GM18508 (cell line): Measurements from ENCODE around the gene PPIL6.

Experiments used
- ATAC-seq: cut with Tn5 transposase; IDR thresholded peaks from one replicate; pipeline ENCODE4 v1.9.1; 2021; ENCODE audit warnings: moderate number of reproducible peaks; ENCODE audit not compliant: insufficient read depth, unreplicated experiment

Gene PPIL6

DNA sequence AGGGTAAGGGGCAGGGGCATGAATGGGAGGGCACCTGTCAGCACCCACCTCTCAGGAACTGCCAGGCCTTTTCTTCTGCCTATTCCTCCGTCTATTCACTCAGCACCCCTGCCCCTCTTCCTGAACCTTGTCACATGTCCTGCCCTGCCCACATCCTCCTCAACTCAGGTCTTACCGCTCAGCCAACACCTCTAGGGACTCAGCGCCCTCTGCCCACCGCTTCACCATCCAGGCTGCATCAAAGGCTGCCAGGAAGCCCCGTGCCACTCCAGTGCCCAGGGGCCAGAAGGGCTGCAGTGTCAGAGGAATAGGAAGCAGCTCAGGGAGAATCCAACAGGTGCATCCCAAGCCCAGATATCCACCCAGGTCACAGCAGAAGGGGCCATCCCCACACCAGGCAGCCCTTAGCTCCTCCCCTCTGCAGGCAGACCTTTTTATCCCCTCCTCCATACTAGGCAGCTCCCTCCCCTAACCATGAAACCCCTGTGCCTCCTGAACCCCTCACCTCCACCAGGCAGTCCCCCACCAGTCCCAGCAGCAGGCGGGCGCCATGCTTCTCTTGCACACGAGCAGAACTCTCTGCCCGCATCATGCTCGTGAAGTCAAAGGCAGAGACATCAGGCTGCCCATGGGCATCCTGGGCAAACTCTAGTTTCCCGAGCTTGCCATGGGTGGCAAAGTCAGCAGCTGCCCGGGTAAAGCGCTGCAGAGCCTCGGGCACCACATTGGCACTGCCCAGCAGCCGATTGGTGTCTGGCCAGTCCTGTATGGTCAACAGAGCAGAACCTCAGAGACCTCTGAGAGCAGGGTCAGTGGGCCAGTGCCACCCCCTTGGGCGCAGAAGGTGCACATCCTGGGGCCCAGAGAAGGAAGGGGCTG lies 9.6 kb upstream of the PPIL6 start:
- ATAC-seq: no peak

DNA sequence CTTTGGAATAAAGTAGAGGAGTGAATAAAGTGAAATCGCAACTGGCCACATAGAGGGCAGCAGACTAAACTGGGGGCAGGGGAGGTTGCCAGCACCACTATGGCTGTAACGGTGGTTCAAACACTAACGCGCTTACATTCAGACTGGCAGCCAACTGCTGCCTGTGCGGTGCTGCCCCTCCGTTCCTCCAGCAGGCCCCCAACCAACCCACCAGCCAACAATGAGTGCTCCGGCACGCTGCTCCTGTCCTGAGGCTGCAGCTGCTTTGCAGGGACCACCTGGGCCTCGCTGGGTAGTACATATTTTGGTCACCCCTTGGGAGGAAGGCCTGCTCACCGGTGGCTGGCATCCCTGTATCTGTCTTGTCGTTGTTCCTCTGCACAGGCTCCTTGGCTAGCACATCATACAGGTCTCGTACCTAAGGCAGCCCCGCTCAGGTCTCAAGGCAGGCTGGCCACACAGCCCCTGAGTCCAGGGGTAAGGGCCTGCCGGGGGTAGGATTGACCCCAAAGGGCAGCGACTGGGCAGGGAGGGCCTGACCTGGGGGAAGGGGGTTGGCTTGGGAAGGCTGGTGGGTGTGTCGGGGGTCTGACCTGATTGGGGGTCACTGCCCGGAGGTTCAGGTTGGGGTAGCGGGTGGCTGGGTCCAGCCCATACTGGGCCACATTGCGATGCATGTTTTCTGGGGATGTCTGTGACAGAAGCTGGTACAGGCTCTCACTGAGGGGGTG lies 8.8 kb upstream of the PPIL6 start:
- ATAC-seq: no peak

DNA sequence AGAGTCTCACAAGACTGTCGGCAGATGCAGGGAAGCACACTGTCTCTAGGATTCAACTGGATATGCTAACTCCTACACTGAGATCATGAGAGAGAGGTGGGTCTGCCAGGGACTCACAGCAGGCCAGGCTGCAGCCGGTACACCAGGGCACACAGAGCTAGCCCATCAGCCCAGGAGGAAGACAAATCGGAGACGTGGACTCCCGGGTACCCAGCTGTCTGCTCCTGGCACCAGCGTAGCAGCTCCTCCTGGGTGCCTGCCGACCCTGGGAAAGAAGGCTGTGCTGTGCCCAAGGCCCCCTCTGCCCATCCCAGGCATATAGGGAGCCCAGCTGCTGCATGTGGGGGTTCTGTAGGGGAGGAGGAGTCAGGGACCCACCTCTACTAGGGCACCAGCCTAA lies 8.2 kb upstream of the PPIL6 start:
- ATAC-seq: no peak

DNA sequence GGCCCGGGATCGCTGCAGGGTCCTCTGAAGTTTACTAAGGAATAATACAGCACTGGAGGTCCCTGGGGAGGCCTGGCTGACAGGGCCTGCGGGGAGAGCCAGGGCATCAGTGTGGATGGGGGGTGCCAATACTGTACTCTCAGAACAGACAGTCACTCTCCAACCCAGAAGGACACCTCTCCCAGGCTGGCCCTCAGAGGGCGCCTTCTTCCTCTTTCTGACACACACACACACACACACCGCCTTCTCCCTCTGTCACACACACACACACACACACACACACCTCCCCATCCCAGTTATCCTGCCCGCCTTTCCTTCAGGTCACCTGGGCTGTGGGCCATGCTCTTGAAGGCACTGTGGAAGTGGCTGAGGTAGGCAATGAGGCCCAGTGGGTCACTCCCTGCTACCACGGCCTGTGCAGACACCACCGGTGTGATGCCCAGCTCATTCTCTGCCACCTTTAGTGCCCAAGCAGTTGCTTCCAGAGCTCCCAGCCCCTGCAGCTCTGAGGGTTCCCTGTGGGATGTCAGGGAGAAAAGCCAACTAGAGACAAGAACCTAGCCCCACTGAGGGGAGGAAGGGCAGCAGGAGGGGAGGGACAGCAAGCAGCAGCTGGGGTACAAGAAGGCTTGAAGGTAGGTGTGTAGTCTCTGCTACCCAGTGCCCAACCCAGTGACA lies 7.6 kb upstream of the PPIL6 start:
- no peak for ATAC-seq

DNA sequence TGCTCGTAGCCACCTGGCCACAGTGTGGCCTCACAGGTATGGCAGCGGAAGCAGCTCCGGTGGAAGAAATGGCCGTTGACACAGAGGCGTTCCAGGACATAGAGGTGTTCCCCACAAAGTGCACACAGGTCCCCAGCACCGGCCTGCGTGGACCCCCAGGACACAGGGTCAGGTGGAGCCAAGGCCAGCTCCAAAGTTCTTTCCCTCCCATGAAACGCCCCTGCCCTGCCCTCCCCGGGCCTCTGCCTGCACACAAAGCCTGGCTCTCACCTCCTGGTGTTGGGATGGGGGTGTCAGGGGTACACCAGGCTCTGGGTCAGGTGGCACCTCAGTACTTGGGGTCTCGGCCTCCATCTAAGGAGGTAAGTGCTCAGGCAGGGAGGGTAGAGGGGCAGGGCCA lies 6.7 kb upstream of the PPIL6 start:
- no peak for ATAC-seq

DNA sequence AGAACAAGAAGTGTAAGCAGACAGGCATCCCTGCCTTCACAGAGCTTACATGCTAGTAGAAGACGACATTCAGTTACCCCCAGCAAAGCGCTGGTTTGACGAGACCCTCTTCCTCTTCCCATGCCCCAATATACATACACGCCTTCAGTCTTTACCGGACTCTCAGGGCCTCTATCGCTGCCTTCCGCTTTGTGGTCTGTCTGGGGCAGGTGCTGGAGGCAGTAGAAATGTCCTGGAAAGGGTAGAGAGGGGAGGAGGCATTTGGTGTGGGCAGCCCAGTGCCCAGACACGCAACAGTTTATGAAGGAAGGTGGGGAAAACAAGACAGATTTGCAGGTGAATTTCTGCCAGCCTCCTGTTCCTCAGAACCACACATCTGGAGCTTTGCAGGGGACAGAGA lies 6.1 kb upstream of the PPIL6 start:
- no peak for ATAC-seq

DNA sequence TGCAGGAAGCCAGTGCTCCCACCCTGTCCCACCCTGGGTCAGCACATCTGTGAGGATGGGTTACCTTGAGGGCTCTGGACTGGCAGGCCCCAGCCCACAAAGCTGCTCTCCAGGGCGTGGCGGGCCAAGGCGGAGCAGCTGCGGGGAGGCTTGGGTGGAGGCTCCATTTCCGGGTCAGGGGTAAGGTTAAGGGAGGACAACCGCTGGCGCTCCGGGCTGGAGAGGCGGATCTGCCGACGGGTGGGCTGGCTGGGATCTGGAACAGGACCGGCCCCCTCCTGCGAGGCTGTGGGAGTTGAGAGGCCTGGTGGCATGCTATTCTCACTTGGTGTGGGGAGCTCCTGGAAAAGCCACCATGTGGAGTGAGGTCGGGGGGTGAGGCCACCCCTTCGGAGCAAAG lies 5.6 kb upstream of the PPIL6 start:
- ATAC-seq: no peak

DNA sequence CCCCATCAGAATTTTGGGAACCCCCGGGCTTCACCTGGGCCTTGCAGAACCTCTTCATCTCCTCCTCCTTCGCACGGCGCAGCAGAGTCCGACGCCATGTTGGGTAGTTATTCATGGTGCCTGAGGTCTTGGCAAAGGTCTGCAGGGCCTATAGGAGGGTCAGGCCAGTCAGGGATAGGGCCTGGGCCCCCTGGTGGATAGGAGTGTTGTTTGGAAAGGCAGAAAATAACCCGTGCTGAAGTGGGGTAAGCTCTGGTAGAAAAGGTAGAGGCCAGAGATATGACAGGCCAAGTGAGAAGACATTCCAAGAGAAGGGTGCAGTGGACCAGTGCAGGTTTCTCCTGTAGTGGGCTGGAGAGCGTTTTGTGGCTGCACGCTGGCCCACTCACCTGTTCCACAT lies 5.0 kb upstream of the PPIL6 start:
- no peak for ATAC-seq

DNA sequence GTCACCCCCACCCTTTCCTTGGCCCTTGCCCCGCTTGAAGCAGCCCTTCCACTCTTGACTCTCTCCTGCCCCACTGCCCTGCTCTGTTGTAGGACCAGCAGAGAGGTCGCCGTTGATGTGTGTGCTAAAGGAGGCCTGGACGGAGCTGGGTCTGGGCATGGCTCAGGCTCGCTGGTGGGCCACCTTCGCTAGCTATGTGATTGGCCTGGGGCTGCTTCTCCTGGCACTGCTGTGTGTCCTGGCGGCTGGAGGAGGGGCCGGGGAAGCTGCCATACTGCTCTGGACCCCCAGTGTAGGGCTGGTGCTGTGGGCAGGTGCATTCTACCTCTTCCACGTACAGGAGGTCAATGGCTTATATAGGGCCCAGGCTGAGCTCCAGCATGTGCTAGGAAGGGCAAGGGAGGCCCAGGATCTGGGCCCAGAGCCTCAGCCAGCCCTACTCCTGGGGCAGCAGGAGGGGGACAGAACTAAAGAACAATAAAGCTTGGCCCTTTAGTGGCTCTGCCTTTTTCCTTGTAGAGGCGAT lies 3.1 kb upstream of the PPIL6 start:
- ATAC-seq: no peak

DNA sequence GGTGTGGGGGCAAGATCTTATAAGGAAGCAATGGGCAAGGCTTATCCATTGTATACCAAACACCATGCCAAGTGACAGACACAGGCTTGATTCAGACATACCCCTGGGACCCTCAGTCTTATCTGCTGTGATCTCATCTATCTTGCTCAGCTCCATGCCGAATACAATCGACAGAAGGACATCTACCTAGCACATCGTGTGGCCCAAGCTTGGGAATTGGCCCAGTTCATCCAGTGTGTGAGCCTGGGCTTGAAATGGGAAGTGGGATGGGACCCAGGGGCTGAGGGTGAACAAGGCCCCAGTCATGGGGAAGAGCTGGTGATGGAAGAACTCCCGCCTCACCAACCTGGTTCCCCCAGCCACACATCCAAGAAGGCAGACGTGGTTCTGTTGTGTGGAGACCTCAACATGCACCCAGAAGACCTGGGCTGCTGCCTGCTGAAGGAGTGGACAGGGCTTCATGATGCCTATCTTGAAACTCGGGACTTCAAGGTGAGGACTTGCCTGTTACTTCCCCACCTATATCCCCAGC lies 2.0 kb upstream of the PPIL6 start:
- no peak for ATAC-seq

DNA sequence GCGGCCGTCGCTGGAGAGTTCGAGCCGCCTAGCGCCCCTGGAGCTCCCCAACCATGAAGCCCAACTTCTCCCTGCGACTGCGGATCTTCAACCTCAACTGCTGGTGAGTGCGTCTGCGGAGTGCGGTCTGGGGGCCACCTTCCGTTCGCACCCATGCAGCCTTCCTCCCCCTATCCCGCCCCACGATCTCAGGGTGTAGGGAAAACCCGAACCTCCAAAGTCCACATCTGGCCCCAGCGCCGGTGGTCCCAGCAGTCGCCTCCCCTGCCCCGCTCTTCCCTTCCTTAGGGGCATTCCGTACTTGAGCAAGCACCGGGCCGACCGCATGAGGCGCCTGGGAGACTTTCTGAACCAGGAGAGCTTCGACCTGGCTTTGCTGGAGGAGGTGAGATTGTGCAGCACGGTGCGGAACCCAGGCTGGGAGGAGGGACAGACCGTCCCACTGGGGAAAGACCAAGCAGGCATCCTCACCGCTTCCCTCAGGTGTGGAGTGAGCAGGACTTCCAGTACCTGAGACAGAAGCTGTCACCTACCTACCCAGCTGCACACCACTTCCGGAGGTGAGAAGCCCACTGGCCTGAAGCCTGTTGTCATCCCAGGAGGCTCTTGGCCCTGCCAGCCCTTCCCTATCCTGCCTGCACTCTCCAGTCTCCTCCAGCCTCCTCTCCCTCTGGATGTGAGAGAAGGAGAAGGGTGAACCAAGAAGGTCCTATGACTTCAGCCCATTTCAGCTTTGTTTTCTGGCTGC lies 815 bp upstream of the PPIL6 start:
- no peak for ATAC-seq

DNA sequence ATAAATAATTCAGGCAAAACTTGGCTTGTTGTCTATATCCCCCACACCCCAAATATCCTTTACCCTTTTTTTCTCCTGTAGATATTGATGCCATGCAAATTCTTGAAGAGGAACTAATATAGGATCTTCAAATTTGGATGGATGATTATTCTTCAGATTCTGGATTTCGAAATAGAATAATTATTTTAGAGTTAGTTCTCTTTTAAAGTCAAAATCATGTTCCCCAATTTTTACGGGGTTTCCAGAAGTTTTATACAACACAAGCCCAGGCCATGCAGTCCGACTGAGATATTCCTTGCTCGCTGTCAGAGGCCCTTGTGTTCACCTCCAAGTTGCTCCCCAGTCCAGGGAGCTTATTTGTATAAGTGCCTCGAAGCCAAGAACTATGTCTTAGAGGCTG lies 4.4 kb downstream of the PPIL6 start:
- ATAC-seq: no peak

DNA sequence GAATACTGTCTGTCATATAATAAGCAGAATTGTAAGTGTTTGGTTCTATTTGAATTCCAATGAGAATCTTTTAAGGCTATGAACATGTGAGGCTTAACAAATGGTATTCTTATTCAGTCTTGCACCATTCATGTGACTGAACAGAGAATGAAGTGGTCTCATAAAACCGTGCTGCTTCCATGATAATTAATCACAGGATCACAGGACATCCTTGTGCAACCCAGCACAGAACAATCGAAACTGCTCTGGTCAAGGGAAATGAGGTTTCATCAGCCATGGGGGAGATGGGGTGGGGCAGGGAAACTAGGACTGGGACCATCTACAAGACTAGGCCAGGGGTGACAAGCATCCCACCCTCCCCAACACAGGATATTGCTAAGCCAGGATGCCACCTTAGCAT lies 6.0 kb downstream of the PPIL6 start:
- ATAC-seq: no peak

DNA sequence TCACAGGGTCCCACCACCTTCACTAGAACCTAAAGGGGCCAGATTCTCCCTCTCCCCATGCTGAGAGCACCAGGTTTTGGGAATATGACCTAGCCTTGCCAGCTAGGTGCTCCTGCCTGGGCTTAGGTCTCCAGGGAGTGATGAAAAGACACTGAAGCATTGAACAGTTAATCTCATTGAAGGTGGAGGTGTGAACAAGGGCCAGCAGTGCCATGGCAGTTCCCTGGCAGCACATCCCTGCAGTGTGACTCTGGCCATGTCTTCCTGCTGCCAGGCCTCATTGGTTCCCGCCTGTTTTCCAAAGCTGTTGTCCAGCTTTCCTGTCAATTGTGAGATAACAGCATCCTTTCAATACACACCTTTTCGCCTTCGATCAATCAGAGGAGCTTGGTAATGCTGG lies 10.9 kb downstream of the PPIL6 start:
- no peak for ATAC-seq

DNA sequence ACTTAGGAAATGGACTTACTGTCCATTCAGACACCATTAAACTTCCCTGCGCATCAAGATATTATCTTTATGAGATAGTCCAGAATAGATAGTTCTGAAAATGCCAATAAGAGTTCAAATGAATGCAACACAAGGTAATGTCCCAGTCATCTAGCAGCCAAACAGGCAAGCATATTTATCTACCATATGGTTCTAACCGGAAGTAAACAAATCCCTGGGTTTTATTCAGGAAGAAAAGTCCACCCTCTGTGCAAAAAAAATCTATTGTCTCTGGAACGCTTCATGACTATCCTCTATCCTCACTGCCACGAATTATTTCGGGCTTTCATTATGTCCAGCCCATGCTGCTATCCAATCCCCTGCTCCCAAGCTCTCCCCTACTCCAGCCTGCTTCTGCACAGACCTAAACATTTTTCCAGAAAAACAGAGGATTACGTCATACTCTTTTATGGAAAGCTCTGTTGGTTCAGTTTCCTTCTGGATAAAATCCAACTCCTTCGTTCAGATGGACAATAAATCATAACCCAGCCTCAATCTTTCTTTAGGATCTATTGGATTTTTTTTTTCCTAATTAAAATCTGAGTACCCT lies 11.4 kb downstream of the PPIL6 start:
- no peak for ATAC-seq

DNA sequence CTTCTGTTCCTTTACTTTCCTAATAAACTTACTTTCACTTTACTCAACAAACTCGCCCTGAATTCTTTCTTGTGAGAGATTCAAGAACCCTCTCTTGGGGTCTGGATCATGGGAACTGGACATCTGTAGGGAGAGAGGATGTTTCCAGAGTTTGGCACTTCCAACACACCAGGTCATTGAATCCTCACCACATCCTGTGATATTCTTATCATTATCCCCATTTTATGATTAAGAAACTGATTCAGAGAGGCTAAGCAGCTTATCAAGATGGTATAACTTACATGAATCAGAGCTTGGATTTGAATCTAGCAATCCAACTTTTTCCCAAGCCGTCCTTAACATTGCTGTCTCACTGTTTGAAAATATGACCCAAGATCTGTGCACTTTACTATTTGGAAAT lies 15.5 kb downstream of the PPIL6 start:
- ATAC-seq: no peak

DNA sequence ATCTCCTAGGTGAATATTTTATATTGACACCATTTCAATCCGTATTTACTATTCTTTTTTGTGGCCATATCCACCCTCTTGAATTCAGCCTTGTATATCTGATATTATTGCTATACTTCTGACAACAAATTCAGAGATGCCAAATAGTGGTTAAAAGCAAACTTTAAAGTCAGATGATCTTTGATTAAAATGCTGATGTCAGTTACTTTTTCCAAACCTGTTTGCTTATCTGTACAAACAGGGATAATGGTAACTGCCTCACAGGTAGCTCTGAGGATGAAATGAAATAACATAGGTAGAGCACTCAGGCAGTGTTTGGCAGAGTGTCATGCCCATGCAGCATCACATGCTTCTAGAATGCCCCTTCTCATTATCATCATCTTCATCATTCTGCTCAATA lies 19.2 kb downstream of the PPIL6 start:
- no peak for ATAC-seq

DNA sequence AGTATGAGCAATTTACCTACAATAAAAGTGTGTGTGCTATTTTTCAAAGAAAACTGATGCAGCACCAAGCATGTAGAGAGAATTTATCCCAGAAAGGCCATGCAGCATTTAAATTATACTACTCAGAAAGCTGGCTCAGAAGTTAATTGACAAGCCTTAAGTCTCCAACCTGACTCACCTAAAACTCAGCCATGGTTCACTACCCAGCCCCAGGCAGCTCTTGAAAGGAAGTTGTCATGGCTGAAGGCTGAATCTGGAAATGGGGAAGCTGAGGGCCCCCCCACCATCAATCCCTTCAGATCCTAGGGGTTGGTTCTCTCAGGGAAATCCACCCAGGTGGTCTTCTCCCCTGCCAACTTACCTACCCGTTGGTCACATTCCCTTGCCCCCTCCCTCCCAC lies 19.7 kb downstream of the PPIL6 start:
- no peak for ATAC-seq

DNA sequence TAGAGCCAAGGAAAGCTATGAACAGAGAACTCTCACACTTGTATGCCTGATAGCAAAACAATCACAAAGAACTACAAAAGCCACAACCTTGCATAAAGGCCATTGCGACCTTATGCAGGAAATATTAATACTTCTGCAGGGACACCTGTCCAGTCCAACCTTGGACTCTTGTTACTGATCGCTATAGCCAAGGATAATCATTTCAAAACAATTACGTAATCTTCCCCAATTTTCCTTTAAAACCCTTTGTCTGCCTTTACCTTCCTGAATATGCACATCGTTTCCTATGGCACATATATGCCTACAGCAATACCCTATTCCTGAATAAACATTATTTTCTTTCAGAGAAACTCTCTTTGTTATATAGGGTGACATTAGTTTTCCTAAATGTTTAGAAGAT lies 22.8 kb downstream of the PPIL6 start:
- ATAC-seq: no peak

DNA sequence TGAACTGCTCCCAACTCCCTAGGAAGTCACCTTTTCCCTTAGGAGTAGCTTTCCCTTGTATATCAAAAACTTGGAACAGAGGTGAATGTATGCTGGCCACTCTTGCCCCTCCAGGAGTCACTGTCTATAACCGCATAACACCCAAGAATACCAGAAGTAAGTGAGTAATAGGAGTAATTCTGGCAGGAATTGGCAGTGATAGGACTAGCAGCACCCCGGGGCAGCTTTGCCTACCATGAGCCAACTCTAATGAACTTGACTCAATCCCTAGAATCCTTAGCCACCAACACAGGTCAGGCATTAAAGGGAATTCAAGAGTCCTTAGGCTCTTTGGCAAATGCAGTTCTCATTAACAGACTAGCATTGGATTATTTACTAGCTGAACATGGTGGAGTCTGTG lies 29.4 kb downstream of the PPIL6 start:
- no peak for ATAC-seq
